GM18868 (cell line): ENCODE data around the gene CALR.
"Not testable (repeated sequence)": the region's sequence is repeated elsewhere in the genome, so short reads cannot be mapped to it uniquely, and the experiment has no call there.

Experiments
- ATAC-seq: cut with Tn5 transposase; IDR thresholded peaks from one replicate; pipeline ENCODE4 v1.9.1; 2021; ENCODE audit warnings: mild to moderate bottlenecking, moderate library complexity; ENCODE audit not compliant: unreplicated experiment

Gene CALR

GRCh38 chr19:12937927-12938778 is at the start of gene CALR:
CALR (plus strand) TSS chr19:12938609; CDS start chr19:12938680, 71 bp downstream.
- ATAC-seq: peak; percentile 84

- ATAC-seq: not testable (repeated sequence)
These were observed 48.1 kb upstream of the CALR start for GRCh38 chr19:12890299-12890786.

- peak; percentile 92 for ATAC-seq
These were observed 47.4 kb upstream of the CALR start, which contains the start of gene GCDH for GRCh38 chr19:12890787-12891552. GCDH (plus strand) TSS chr19:12891160; CDS start chr19:12891305, 145 bp downstream.

GRCh38 chr19:12891553-12892021 is 46.8 kb upstream of the CALR start:
- ATAC-seq: peak; percentile 3

- ATAC-seq: no peak
These were observed 44.8 kb upstream of the CALR start for GRCh38 chr19:12893582-12893981.

GRCh38 chr19:12896460-12896859 is 41.9 kb upstream of the CALR start:
- ATAC-seq: no peak

- no peak for ATAC-seq
These were observed 38.4 kb upstream of the CALR start for GRCh38 chr19:12899891-12900518.

- ATAC-seq: no peak
These were observed 31.2 kb upstream of the CALR start for GRCh38 chr19:12907166-12907565.

- no peak for ATAC-seq
These were observed 25.8 kb upstream of the CALR start for GRCh38 chr19:12912571-12912970.

GRCh38 chr19:12913011-12913561 is 25.3 kb upstream of the CALR start:
- no peak for ATAC-seq

- no peak for ATAC-seq
These were observed 24.3 kb upstream of the CALR start for GRCh38 chr19:12913851-12914690.

- not testable (repeated sequence) for ATAC-seq
These were observed 22.5 kb upstream of the CALR start for GRCh38 chr19:12915860-12916259.

- ATAC-seq: no peak
These were observed 20.2 kb upstream of the CALR start for GRCh38 chr19:12918253-12918652.

- ATAC-seq: no peak
These were observed 17.4 kb upstream of the CALR start for GRCh38 chr19:12921047-12921446.

GRCh38 chr19:12922959-12923358 is 15.4 kb upstream of the CALR start:
- ATAC-seq: no peak

GRCh38 chr19:12924621-12925310 is 13.6 kb upstream of the CALR start:
- ATAC-seq: no peak

GRCh38 chr19:12930002-12930645 is 8.3 kb upstream of the CALR start:
- no peak for ATAC-seq

- no peak for ATAC-seq
These were observed 5.8 kb upstream of the CALR start for GRCh38 chr19:12932392-12933286.
